Measurements from ENCODE around the gene CDC42EP5.

DNA sequence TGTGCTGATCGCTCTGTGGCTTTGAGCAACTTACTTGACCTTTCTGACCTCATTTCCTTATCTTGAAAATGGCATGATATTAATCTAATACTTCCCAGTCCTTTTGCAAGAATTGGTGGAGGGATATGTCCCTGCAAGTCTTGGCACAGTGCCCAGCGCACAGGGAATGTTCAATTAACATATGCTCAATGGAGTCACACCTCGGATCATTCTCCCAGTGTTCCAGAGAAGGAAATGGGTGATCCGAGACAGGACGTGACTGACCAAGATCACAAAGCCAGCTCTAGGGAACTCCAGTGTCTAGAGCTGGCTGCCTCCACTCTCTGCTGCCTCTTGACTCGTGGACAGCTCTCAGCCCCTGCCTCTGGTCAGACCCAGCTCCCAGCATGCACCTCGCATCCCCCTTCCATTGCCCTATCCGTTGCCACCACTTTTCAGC lies 3.6 kb downstream of the CDC42EP5 start:
- TF ChIP-seq POLR2AphosphoS5 (IDR thresholded peaks at IDR 0.05; ENCODE audit: low read depth, low read length): no peak
- TF ChIP-seq SIN3A (IDR thresholded peaks at IDR 0.05; ENCODE audit: borderline replicate concordance, insufficient read depth, low read length): no peak
